Neural cell (in vitro differentiated cells): ENCODE results near the gene SMARCA4. TPM values are rescaled to one million over a fixed set of nuclear protein-coding genes. Genes with fewer than 3 reads are reported as not detected.

ENCODE experiments used
- H2AFZ ChIP-seq: fragments of 200-600, 300-800 bp; sonication (generic), shearing (Covaris generic); 2 replicates; pipeline ENCODE4 v1.6.0; 2014; ENCODE audit warnings: low read depth, mild to moderate bottlenecking, antibody characterized with exemption, low read length, moderate library complexity
- H3F3A ChIP-seq: fragments of 200-600 bp; shearing (Covaris generic); 2 replicates; pipeline ENCODE4 v1.6.1; 2016; ENCODE audit warnings: mild to moderate bottlenecking, moderate library complexity, mixed read lengths, antibody characterized with exemption, low read length; ENCODE audit not compliant: insufficient read depth, poor library complexity, severe bottlenecking
- H3K27ac ChIP-seq: fragments of 200-600, 300-800 bp; sonication (generic), shearing (Covaris generic); 2 replicates; pipeline ENCODE4 v1.5.1; 2014; ENCODE audit warnings: mild to moderate bottlenecking, low read length, moderate library complexity
- H3K27me3 ChIP-seq: fragments of 300-800, 200-600 bp; sonication (generic), shearing (Covaris generic); 2 replicates; pipeline ENCODE4 v1.6.0; 2014; ENCODE audit warnings: mild to moderate bottlenecking, low read depth, low read length, moderate library complexity; ENCODE audit not compliant: insufficient read depth
- H3K36me3 ChIP-seq: fragments of 300-800, 200-600 bp; sonication (generic), shearing (Covaris generic); 2 replicates; pipeline ENCODE4 v1.5.1; 2014; ENCODE audit warnings: mild to moderate bottlenecking, antibody characterized with exemption, low read length, moderate library complexity; ENCODE audit not compliant: insufficient read depth
- H3K4me2 ChIP-seq: fragments of 300-800, 200-600 bp; sonication (generic), shearing (Covaris generic); 2 replicates; pipeline ENCODE4 v1.6.0; 2014; ENCODE audit warnings: mild to moderate bottlenecking, low read length
- H3K4me3 ChIP-seq: fragments of 300-800, 200-600 bp; sonication (generic), shearing (Covaris generic); 2 replicates; pipeline ENCODE4 v1.5.1; 2014; ENCODE audit warnings: mild to moderate bottlenecking, low read length, moderate library complexity
- H3K79me2 ChIP-seq: fragments of 200-600 bp; shearing (Covaris generic); replicated peaks from 2 replicates; pipeline ENCODE4 v1.6.0; 2014; ENCODE audit warnings: mild to moderate bottlenecking, low read length, moderate library complexity; ENCODE audit not compliant: insufficient read depth
- H3K9ac ChIP-seq: fragments of 300-800, 200-600 bp; sonication (generic), shearing (Covaris generic); 2 replicates; pipeline ENCODE4 v1.6.1; 2016; ENCODE audit warnings: mild to moderate bottlenecking, low read length, mixed read lengths
- H3K9me2 ChIP-seq: fragments of 200-600 bp; shearing (Covaris generic); 2 replicates; pipeline ENCODE4 v1.6.1; 2016; ENCODE audit warnings: mild to moderate bottlenecking, low read length, mixed read lengths; ENCODE audit not compliant: insufficient read depth
- H3K9me3 ChIP-seq: fragments of 200-600, 300-800 bp; sonication (generic), shearing (Covaris generic); 2 replicates; pipeline ENCODE4 v1.6.1; 2016; ENCODE audit warnings: mild to moderate bottlenecking, mixed run types, low read length, moderate library complexity, mixed read lengths
- H4K20me1 ChIP-seq: fragments of 200-600 bp; shearing (Covaris generic); 2 replicates; pipeline ENCODE4 v1.6.1; 2016; ENCODE audit warnings: mild to moderate bottlenecking, mixed run types; ENCODE audit not compliant: insufficient read depth
- EP300 ChIP-seq: fragments of 450-650 bp; conservative IDR thresholded peaks from 2 replicates; pipeline ENCODE4 v1.6.1; 2014; ENCODE audit warnings: antibody characterized with exemption, mild to moderate bottlenecking, moderate library complexity; ENCODE audit not compliant: poor library complexity, severe bottlenecking
- EZH2 ChIP-seq: fragments of 200-600, 300-800 bp; shearing (Covaris generic), sonication (generic); IDR thresholded peaks from 2 replicates; pipeline ENCODE4 v1.6.1; 2014; ENCODE audit warnings: antibody characterized with exemption, low read length, borderline replicate concordance, mild to moderate bottlenecking; ENCODE audit not compliant: insufficient read depth, poor library complexity, severe bottlenecking
- MXI1 ChIP-seq: fragments of 450-650 bp; conservative IDR thresholded peaks from 2 replicates; pipeline ENCODE4 v1.6.1; 2014; ENCODE audit warnings: antibody characterized with exemption, mild to moderate bottlenecking; ENCODE audit not compliant: poor library complexity, severe bottlenecking
- POLR2AphosphoS5 ChIP-seq: IDR thresholded peaks from 2 replicates; pipeline ENCODE4 v1.6.1; 2012
- RAD21 ChIP-seq: fragments of 450-650 bp; conservative IDR thresholded peaks from 2 replicates; pipeline ENCODE4 v1.6.1; 2014; ENCODE audit warnings: antibody characterized with exemption, mild to moderate bottlenecking, moderate library complexity
- SMC3 ChIP-seq: fragments of 450-650 bp; conservative IDR thresholded peaks from 2 replicates; pipeline ENCODE4 v1.6.1; 2014; ENCODE audit warnings: antibody characterized with exemption, mild to moderate bottlenecking, moderate library complexity; ENCODE audit not compliant: poor library complexity
- TAF1 ChIP-seq: IDR thresholded peaks from 2 replicates; pipeline ENCODE4 v1.6.1; 2012; ENCODE audit warnings: low read depth
- polyA plus RNA-seq: library from polyadenylated mRNA; depleted of rRNA; stranded (reverse); fragments of >200 nt; gene quantifications from 2 replicates; pipeline ENCODE4 v1.2.3, GENCODE V29; 2014
- TF ChIP-seq, protein P1 (sequence below): IDR thresholded peaks from 2 replicates; pipeline ENCODE4 v1.6.1; 2012; ENCODE audit warnings: borderline replicate concordance
- TF ChIP-seq, protein P2 (sequence below): fragments of 450-650 bp; IDR thresholded peaks from 2 replicates; pipeline ENCODE4 v1.5.1; 2014; ENCODE audit warnings: antibody characterized with exemption, mild to moderate bottlenecking, moderate library complexity; ENCODE audit not compliant: poor library complexity, severe bottlenecking

The SMARCA4 gene
- polyA plus RNA-seq, 1 donor from 2014 or later: 97.3 TPM

DNA sequence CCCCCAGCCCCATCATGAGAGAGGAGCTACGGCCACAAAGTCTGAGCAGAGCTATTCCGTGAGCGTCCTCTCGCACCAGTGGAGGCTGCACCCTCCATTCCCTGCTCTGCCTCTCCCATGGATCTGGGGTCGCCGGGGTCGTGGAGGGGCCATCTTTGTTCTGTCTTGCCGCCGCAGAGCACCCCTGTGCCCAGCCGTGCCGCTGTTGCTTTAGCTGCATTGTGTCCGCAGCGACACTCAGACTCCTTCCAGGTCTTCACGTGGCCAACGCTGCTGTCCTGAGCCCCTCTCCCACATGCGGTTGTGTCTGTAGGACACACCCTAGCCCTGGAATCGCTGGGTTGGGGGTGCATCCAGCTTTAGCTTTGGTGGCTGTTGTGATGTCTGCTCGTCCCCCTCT lies 48.2 kb upstream of the SMARCA4 start:
- Histone ChIP-seq H3K79me2 (no peaks in the 10 kb centered on the region), H3K27me3 (no peaks in the 10 kb centered on the region), H3K27ac (no peak overlapping the region), H3K9me3 (no peaks in the 10 kb centered on the region), H3K4me3 (no peak overlapping the region), H3F3A (no peaks in the 10 kb centered on the region), H3K9ac (no peak overlapping the region), H3K9me2 (no peaks in the 10 kb centered on the region), H3K36me3 (no peaks in the 10 kb centered on the region), H4K20me1 (no peaks in the 10 kb centered on the region), H2AFZ (no peak overlapping the region), H3K4me2 (no peak overlapping the region)
- TF ChIP-seq POLR2AphosphoS5 (no peak), RAD21 (no peak), EP300 (no peak), SMC3 (no peak), EZH2 (no peak), TAF1 (no peak), MXI1 (no peak)
- TF ChIP-seq, protein P1, sequence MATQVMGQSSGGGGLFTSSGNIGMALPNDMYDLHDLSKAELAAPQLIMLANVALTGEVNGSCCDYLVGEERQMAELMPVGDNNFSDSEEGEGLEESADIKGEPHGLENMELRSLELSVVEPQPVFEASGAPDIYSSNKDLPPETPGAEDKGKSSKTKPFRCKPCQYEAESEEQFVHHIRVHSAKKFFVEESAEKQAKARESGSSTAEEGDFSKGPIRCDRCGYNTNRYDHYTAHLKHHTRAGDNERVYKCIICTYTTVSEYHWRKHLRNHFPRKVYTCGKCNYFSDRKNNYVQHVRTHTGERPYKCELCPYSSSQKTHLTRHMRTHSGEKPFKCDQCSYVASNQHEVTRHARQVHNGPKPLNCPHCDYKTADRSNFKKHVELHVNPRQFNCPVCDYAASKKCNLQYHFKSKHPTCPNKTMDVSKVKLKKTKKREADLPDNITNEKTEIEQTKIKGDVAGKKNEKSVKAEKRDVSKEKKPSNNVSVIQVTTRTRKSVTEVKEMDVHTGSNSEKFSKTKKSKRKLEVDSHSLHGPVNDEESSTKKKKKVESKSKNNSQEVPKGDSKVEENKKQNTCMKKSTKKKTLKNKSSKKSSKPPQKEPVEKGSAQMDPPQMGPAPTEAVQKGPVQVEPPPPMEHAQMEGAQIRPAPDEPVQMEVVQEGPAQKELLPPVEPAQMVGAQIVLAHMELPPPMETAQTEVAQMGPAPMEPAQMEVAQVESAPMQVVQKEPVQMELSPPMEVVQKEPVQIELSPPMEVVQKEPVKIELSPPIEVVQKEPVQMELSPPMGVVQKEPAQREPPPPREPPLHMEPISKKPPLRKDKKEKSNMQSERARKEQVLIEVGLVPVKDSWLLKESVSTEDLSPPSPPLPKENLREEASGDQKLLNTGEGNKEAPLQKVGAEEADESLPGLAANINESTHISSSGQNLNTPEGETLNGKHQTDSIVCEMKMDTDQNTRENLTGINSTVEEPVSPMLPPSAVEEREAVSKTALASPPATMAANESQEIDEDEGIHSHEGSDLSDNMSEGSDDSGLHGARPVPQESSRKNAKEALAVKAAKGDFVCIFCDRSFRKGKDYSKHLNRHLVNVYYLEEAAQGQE: no peak
- TF ChIP-seq, protein P2, sequence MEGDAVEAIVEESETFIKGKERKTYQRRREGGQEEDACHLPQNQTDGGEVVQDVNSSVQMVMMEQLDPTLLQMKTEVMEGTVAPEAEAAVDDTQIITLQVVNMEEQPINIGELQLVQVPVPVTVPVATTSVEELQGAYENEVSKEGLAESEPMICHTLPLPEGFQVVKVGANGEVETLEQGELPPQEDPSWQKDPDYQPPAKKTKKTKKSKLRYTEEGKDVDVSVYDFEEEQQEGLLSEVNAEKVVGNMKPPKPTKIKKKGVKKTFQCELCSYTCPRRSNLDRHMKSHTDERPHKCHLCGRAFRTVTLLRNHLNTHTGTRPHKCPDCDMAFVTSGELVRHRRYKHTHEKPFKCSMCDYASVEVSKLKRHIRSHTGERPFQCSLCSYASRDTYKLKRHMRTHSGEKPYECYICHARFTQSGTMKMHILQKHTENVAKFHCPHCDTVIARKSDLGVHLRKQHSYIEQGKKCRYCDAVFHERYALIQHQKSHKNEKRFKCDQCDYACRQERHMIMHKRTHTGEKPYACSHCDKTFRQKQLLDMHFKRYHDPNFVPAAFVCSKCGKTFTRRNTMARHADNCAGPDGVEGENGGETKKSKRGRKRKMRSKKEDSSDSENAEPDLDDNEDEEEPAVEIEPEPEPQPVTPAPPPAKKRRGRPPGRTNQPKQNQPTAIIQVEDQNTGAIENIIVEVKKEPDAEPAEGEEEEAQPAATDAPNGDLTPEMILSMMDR: no peak

DNA sequence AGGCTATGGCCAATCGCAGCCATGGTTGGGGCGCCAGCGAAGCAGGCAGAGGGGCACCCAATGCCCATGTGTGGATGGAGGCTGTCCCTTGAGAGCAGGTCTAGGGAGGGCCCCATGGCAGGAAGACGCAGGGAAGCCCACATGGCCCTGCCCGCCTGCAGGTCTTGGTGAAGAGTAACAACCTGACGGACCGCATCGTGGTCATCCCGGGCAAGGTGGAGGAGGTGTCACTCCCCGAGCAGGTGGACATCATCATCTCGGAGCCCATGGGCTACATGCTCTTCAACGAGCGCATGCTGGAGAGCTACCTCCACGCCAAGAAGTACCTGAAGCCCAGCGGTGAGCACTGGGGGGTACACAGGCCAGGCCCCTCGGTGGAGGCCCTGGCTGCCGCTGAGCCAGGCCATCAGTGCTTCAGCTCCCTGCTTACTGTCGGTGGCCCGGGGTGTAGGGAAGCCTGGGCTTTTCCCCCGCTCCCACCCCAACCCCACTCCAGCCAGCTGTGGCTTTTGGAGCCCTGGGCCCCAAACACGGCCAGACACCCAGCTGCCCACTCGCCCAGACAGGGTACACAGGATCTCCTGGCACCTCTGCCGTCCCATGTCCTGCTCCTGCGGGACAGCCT lies 47.0 kb upstream of the SMARCA4 start:
- Histone ChIP-seq H3K9me3 (no peaks in the 10 kb centered on the region), H3K9ac (no peak overlapping the region), H3K9me2 (no peaks in the 10 kb centered on the region), H3K79me2 (no peaks in the 10 kb centered on the region), H3K27ac (no peak overlapping the region), H3F3A (no peaks in the 10 kb centered on the region), H3K27me3 (no peaks in the 10 kb centered on the region), H2AFZ (no peak overlapping the region), H3K4me3 (no peak overlapping the region), H3K36me3 (no peaks in the 10 kb centered on the region), H4K20me1 (no peaks in the 10 kb centered on the region), H3K4me2 (no peak overlapping the region)
- no peak for TF ChIP-seq RAD21
- TF ChIP-seq POLR2AphosphoS5: no peak
- TF ChIP-seq, protein P1: no peak
- TF ChIP-seq, protein P2: no peak
- no peak for TF ChIP-seq EP300
- TF ChIP-seq TAF1: no peak
- no peak for TF ChIP-seq MXI1
- no peak for TF ChIP-seq EZH2
- no peak for TF ChIP-seq SMC3
